Measurements from ENCODE around the gene LOXL1. TPM values are rescaled to one million over a fixed set of nuclear protein-coding genes. Genes with fewer than 3 reads are reported as not detected.

LOXL1 gene, protein sequence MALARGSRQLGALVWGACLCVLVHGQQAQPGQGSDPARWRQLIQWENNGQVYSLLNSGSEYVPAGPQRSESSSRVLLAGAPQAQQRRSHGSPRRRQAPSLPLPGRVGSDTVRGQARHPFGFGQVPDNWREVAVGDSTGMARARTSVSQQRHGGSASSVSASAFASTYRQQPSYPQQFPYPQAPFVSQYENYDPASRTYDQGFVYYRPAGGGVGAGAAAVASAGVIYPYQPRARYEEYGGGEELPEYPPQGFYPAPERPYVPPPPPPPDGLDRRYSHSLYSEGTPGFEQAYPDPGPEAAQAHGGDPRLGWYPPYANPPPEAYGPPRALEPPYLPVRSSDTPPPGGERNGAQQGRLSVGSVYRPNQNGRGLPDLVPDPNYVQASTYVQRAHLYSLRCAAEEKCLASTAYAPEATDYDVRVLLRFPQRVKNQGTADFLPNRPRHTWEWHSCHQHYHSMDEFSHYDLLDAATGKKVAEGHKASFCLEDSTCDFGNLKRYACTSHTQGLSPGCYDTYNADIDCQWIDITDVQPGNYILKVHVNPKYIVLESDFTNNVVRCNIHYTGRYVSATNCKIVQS
- total RNA-seq (1 to 10 TPM; 2.9 to 8.4 TPM), total RNA-seq (5.6 to 6.8 reads per million in 2 donors)

DNA sequence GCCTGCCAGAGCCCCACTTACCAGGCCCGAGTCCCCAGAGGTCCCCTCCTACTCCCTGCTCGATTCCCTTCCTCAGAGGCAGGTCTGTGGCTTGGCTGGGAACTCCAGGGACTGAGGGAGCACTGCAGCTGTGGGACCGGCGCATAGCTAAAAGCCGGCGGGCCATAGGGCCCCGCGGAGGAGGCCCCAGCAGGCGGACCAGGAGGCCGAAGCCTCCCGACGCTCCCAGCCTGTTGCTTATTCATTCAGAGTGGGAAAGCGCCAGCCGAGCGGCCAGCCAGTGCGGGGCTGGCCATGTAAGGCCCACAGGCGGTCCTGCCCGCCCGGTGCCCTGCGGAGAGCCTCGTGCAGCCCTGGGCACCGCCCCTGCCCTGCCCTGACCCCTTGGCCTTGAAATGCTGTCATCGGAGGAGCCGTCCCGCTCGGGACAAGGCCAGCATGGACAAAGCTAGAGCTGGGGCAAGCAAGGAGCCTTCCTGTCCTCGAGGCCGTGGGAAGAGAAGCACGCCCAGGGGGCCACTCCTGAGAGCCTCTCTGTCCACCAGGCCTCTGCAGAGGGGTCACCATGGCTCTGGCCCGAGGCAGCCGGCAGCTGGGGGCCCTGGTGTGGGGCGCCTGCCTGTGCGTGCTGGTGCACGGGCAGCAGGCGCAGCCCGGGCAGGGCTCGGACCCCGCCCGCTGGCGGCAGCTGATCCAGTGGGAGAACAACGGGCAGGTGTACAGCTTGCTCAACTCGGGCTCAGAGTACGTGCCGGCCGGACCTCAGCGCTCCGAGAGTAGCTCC is at the start of gene LOXL1:
TSS of gene LOXL1 (plus strand) at position 244 of the 784 bp plus-strand sequence. CDS start at position 566, 322 bp downstream.
- H3K36me3 Mint-ChIP-seq (ENCODE audit: low read depth) = no peaks in the 10 kb centered on the region
- peak within 1 kb of the TSS; percentile 87 for H3K4me3 Mint-ChIP-seq
- peaks cover 38% of the 10 kb centered on the region for H3K4me1 Mint-ChIP-seq
- H3K9me3 ChIP-seq (ENCODE audit: control insufficient read depth, low read length, poor library complexity, severe bottlenecking) = no peaks in the 10 kb centered on the region
- H3K27me3 Mint-ChIP-seq = no peaks in the 10 kb centered on the region
- H3K27ac Mint-ChIP-seq = peak within 1 kb of the TSS; percentile 94
- ATAC-seq (no peak), DNase-seq (no peak)

DNA sequence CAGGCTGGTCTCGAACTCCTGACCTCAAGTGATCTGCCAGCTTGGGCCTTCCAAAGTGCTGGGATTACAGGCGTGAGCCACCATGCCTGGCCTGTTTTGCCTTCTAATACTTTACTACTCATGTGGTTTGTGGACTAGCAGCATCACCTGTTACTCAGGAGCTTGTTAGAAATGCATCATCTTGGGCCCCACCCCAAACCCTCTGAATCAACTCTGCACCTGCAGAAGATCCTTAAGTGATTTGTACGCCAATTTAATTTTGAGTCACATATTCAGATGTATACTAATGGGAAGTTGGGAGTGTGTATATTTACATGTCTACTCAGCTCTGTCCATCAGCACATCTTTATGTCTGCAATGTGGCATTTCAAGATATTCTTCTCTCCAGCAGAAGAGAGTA is 46.8 kb upstream of the LOXL1 start:
- no peaks in the 10 kb centered on the region for H3K9me3 ChIP-seq (ENCODE audit: control insufficient read depth, low read length, poor library complexity, severe bottlenecking)
- ATAC-seq (no peak), DNase-seq (no peak)
- H3K4me1 Mint-ChIP-seq = peaks cover 4% of the 10 kb centered on the region
- H3K36me3 Mint-ChIP-seq (ENCODE audit: low read depth) = peaks cover 2% of the 10 kb centered on the region
- no peak overlapping the region for H3K4me3 Mint-ChIP-seq
- no peak overlapping the region for H3K27ac Mint-ChIP-seq
- peaks cover 28% of the 10 kb centered on the region for H3K27me3 Mint-ChIP-seq

DNA sequence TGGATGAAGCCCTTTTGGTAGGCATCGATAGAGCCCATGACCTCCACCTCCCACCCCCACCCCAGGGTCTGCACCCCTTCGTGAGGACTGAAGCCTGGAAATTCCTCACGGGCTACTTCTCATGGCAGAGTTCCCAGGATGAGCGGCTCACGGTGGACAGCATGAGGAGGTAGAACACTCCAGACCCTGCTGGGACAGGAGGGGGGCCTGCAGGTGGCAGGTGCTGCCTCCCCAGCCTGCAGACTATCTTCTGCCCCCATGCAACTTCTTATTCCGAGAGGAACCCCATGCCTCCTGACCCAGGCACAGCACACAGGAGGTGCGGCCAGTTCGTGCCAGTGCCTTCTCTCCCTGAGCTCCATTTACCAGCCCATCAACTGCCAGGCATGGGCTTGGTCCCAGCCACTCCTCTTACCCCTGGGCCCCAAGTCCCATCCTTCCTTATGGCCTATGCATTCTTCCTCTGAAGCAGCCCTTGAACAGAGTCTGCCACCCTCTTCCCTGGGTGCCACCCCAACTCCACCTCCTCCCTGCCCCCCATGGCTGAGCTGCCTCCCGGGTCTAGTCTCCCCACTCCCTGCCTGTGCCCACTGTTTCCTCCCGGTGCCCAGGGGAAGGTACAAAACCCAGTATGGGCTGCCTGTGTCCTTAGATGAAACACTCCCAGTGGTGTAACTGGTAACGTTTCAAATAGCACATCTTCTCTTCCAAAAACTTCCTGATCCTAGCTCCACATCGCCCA is 44.5 kb upstream of the LOXL1 start:
- peaks cover 4% of the 10 kb centered on the region for H3K4me1 Mint-ChIP-seq
- H3K4me3 Mint-ChIP-seq = no peak overlapping the region
- H3K27ac Mint-ChIP-seq = no peak overlapping the region
- ATAC-seq (no peak), DNase-seq (no peak)
- H3K27me3 Mint-ChIP-seq = peaks cover 34% of the 10 kb centered on the region
- H3K36me3 Mint-ChIP-seq (ENCODE audit: low read depth) = peaks cover 2% of the 10 kb centered on the region
- H3K9me3 ChIP-seq (ENCODE audit: control insufficient read depth, low read length, poor library complexity, severe bottlenecking) = no peaks in the 10 kb centered on the region

DNA sequence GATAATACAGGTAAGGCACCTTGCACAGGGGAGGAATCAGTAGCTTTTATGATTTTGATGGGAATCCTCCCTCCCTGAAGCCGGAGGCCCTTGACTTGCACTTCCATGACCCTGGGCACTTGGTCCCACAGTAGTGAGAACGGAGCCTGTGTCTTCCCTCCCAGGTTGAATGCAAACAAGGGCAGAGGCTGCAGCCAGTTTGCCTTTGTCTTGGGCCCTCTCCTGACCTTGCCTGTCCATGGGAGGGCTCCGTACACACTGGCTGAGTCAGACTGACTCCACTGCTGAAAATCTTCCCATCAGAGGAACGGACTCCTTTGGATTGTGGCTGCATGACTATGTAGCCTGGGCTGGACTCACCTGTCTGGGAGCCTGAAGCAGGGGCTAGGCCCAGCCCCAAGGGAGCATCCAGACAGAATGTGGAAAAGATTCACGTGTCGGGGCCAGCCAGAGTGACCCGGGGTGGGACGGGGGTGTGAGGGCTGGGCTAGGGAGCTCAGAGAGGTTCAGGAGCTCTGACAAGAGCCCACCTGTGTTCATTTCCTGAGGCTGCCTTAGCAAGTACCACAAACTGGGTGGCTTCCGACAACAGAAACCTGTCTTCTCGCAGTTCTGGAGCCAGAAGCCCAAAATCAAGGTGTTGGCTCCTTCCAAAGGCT is 43.4 kb upstream of the LOXL1 start:
- no peak for DNase-seq
- H3K4me1 Mint-ChIP-seq = peaks cover 4% of the 10 kb centered on the region
- no peak overlapping the region for H3K27ac Mint-ChIP-seq
- H3K4me3 Mint-ChIP-seq = no peak overlapping the region
- peaks cover 2% of the 10 kb centered on the region for H3K36me3 Mint-ChIP-seq (ENCODE audit: low read depth)
- ATAC-seq = no peak
- peaks cover 34% of the 10 kb centered on the region for H3K27me3 Mint-ChIP-seq
- no peaks in the 10 kb centered on the region for H3K9me3 ChIP-seq (ENCODE audit: control insufficient read depth, low read length, poor library complexity, severe bottlenecking)

DNA sequence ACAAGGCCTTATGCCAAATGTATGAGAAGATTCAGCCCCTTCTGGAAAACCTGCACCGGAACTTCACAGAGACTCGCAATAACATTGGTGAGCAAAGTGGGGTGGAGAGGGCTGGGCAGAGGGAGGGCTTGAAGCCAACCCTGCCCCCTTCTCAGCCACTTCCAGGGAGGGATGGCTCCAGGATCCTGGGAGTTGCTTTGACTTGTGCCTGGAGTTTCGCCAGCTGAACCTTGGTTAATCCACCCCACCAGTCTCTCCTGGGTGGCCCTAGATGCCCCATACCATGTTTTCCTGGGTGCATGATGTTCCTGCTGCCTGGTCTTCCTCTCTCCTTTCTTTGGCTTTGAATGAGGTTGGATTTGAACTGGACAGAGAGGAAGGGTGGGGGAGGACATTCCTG is 42.1 kb upstream of the LOXL1 start:
- Mint-ChIP-seq H3K27me3 (peaks cover 42% of the 10 kb centered on the region), H3K4me1 (peaks cover 6% of the 10 kb centered on the region), H3K4me3 (no peak overlapping the region), H3K27ac (no peak overlapping the region), H3K36me3 (ENCODE audit: low read depth) (peaks cover 2% of the 10 kb centered on the region)
- ATAC-seq (no peak), DNase-seq (no peak)
- H3K9me3 ChIP-seq (ENCODE audit: control insufficient read depth, low read length, poor library complexity, severe bottlenecking) = no peaks in the 10 kb centered on the region

DNA sequence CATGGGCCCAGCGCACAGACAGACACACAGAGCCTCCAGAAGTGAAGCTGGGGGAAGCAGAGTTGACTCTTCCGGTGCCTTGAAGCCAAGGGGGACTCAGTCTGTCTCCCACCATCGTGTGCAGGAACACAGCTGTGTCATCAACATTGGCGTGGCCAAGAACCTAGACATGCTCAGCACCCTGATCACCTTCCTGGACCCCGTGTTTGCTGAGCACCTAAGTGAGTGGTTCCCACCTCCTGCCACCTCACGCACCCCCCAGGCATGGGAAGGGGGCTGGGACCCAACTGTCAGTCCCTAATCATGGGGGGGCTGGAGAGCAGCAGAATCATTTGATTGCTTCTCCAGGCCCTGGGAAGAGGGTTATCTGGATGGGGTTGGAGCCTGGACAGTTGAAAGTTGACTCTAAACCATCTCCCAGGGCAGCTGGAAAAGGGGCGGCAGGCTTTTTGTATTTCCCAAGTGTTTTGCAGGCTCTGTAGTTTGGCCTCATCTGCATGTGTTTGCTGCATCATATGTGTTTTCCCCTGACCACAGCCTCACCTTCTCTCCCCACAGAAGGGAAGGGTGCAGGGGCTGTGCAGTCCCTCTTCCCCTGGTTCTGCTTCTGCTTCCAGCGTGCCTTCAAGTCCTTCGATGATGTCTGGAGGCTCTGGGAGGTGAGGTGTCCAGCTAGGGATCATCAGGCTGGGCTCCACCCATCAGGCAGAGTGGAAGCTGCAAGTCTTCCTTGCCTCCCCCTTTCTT is 40.1 kb upstream of the LOXL1 start:
- H3K4me1 Mint-ChIP-seq = peaks cover 6% of the 10 kb centered on the region
- H3K27ac Mint-ChIP-seq = no peak overlapping the region
- no peak for ATAC-seq
- DNase-seq = no peak
- no peak overlapping the region for H3K4me3 Mint-ChIP-seq
- peaks cover 55% of the 10 kb centered on the region for H3K27me3 Mint-ChIP-seq
- no peaks in the 10 kb centered on the region for H3K9me3 ChIP-seq (ENCODE audit: control insufficient read depth, low read length, poor library complexity, severe bottlenecking)
- peaks cover 2% of the 10 kb centered on the region for H3K36me3 Mint-ChIP-seq (ENCODE audit: low read depth)

DNA sequence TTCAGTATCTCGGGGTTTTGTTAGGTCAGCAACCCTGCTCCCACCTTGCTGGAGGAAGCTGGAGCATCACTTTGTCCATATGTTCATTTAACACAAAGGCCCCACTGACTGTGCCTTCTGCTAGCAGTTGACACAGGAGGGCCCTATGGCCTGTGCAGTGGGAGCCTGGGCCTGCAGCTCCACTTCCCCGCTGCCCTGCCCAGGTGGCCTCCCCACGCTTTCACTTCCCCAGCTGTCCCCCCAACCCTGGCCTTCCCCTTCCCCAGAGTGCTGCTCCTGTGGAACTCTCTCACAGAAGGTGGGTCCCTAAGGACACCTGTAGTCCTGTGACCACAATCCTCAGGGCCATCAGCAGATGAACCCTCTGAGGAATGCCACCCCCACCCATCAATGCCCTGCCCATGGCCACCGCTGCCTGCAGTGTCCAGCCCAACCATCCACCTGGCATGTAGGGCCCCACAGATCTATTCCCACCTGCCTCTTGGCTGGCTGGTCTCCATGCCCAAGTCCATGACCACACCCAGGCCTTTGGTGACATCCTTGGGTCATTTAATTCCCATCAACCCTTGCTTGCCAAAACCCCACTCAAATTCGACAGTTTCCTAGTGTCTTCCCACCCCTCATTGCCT is 39.4 kb upstream of the LOXL1 start:
- peaks cover 6% of the 10 kb centered on the region for H3K4me1 Mint-ChIP-seq
- ATAC-seq = no peak
- H3K36me3 Mint-ChIP-seq (ENCODE audit: low read depth) = peaks cover 2% of the 10 kb centered on the region
- H3K4me3 Mint-ChIP-seq = no peak overlapping the region
- peaks cover 54% of the 10 kb centered on the region for H3K27me3 Mint-ChIP-seq
- H3K9me3 ChIP-seq (ENCODE audit: control insufficient read depth, low read length, poor library complexity, severe bottlenecking) = no peaks in the 10 kb centered on the region
- H3K27ac Mint-ChIP-seq = no peak overlapping the region
- DNase-seq = no peak

DNA sequence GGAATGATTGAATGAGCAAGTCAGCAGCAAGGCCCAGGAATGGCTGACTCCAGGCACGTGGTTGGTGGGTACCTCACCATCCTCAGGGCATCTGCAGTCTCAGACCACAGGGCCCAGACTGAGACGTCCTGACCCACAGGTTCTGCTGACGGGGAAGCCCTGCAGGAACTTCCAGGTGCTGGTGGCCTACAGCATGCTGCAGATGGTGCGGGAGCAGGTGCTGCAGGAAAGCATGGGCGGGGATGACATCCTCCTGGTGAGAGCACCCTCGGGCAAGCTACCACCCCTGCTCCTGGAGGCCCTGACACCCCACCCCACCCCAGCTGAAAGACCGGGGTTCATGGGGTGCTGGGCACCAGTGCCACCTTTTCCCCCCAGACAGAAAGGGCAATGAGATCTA is 38.8 kb upstream of the LOXL1 start:
- Mint-ChIP-seq H3K27me3 (peaks cover 47% of the 10 kb centered on the region), H3K4me3 (no peak overlapping the region), H3K36me3 (ENCODE audit: low read depth) (peaks cover 2% of the 10 kb centered on the region), H3K27ac (no peak overlapping the region), H3K4me1 (peaks cover 2% of the 10 kb centered on the region)
- H3K9me3 ChIP-seq (ENCODE audit: control insufficient read depth, low read length, poor library complexity, severe bottlenecking) = no peaks in the 10 kb centered on the region
- DNase-seq = no peak
- no peak for ATAC-seq

DNA sequence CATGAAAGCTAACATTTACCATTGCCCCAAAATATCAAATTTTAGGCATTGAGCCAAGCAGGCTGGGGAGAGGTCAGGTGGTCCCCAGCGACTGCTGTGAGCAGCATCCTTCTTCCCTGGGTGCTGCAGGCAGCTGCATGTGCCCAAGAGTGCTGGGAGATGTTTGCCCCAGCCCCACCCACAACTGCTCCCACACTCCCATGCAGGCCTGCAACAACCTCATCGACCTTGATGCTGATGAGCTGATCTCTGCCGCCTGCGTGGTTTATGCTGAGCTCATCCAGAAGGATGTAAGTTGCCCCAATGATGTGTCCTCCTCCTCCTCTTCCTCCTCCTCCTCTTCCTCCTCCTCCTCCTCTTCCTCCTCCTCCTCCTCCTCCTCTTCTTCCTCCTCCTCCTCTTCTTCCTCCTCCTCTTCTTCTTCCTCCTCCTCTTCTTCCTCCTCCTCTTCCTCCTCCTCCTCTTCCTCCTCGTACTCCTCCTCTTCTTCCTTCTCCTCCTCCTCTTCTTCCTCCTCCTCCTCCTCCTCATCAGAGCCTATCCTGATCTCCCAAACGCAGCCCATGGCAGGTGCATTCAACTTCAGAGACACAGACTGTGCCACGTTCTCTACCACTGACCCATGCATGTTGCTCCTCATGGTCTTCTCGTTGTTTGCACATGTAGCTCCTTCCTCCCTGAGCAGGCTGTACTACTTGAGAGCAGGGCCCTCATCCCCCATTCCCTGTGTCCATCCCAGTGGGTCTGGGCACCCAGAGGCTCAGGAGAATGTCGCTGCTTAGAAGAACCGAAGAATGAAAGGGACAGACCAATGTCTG is 37.8 kb upstream of the LOXL1 start:
- H3K4me1 Mint-ChIP-seq = peaks cover 2% of the 10 kb centered on the region
- H3K36me3 Mint-ChIP-seq (ENCODE audit: low read depth) = peaks cover 7% of the 10 kb centered on the region
- DNase-seq (no peak), ATAC-seq (no peak)
- H3K4me3 Mint-ChIP-seq = no peak overlapping the region
- no peak overlapping the region for H3K27ac Mint-ChIP-seq
- H3K9me3 ChIP-seq (ENCODE audit: control insufficient read depth, low read length, poor library complexity, severe bottlenecking) = no peaks in the 10 kb centered on the region
- peaks cover 41% of the 10 kb centered on the region for H3K27me3 Mint-ChIP-seq

DNA sequence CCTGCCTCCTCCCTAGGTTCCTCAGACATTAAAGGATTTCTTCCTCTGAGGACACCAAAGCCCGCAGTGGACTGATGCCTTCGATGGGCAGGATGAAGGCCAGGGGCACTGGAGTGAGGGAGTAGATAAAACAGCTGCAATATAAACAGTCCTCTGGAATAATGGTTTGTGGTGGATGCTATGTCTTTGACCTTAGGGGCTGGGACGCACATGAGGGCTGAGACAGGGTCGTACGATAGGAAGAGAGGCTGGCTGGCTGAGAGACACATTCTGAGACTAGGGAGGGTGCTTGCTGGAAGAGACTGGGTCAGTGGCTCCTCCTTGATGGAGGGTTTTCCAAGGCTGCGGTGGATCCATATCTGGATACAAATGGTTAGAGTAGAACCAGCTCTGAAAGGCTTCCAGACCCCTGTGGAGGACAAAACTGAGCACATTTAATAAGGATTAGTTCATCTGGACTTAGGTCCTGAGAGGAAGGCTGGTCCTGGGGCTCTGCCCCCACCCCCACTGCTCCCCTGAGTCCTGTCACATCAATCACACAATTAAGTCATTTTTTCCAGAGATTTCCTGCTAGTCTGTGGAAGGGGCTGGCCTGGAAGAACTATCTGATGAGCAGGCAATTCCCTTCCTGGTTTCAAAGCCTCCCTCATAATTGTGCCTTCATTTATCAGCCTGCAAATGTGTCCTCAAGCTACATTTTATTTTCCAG is 37.1 kb upstream of the LOXL1 start:
- H3K9me3 ChIP-seq (ENCODE audit: control insufficient read depth, low read length, poor library complexity, severe bottlenecking) = no peaks in the 10 kb centered on the region
- peaks cover 36% of the 10 kb centered on the region for H3K27me3 Mint-ChIP-seq
- DNase-seq = no peak
- no peak for ATAC-seq
- no peak overlapping the region for H3K27ac Mint-ChIP-seq
- peaks cover 2% of the 10 kb centered on the region for H3K4me1 Mint-ChIP-seq
- no peak overlapping the region for H3K4me3 Mint-ChIP-seq
- peaks cover 7% of the 10 kb centered on the region for H3K36me3 Mint-ChIP-seq (ENCODE audit: low read depth)

DNA sequence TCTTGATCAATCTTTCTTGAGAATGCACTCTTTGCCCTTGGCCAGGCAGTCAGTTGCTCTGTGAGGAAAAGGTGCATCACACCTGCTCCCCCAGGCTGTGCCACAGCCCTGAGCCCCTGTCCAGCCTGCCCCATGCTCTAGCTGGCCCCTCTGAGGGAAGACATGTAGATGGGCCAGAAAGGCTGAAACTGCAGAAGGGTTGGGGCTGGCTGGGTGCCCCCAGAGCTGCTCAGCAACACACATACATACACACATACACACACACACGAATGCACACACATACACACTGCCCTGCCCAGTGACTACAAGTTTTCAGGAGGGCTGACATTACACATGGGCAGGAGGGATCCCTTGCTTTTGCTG is 36.5 kb upstream of the LOXL1 start:
- DNase-seq (no peak), ATAC-seq (no peak)
- Mint-ChIP-seq H3K4me3 (no peak overlapping the region), H3K4me1 (peaks cover 2% of the 10 kb centered on the region), H3K36me3 (ENCODE audit: low read depth) (peaks cover 7% of the 10 kb centered on the region), H3K27ac (no peak overlapping the region), H3K27me3 (peaks cover 32% of the 10 kb centered on the region)
- no peaks in the 10 kb centered on the region for H3K9me3 ChIP-seq (ENCODE audit: control insufficient read depth, low read length, poor library complexity, severe bottlenecking)

Measured in T-helper 17 cell (primary cell).